SKM-1 treated with dmso at 0.1 percent for 144 hours (cell line): Measurements from ENCODE around the gene CDS2.

ENCODE experiments used
- DNase-seq: peaks from one replicate; lab custom pipeline; 2025; ENCODE audit not compliant: unreplicated experiment; lab: John Stamatoyannopoulos, UW

CDS2 gene

GRCh38 chr20:5150226-5151076, 23.6 kb downstream of the CDS2 start:
- no peak for DNase-seq

- no peak for DNase-seq
Measured at GRCh38 chr20:5153152-5153467, 26.3 kb downstream of the CDS2 start.

- DNase-seq: no peak
Measured at GRCh38 chr20:5153612-5154542, 27.1 kb downstream of the CDS2 start.

DNA sequence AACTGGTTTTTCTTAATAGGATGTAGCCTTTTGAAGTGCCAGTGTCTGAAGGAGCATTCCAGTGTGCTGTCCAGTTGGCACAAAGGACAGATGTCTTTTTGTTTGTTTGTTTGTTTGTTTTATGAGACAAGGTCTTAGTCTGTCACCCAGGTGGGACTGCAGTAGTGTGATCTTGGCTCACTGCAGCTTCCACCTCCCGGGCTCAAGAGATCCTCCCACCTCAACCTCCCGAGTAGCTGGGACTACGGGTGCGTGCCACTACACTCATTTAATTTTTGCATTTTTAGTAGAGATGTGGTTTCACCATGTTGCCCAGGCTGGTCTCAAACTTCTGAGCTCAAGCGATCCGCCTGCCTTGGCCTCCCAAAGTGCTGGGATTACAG, 27.7 kb downstream of the CDS2 start:
- no peak for DNase-seq

- DNase-seq: no peak
Measured at GRCh38 chr20:5155404-5155803, 28.6 kb downstream of the CDS2 start.

- no peak for DNase-seq
Measured at GRCh38 chr20:5156675-5157448, 30.1 kb downstream of the CDS2 start.

GRCh38 chr20:5159928-5160327, 33.1 kb downstream of the CDS2 start:
- DNase-seq: no peak

GRCh38 chr20:5160882-5161281, 34.1 kb downstream of the CDS2 start:
- no peak for DNase-seq

DNA sequence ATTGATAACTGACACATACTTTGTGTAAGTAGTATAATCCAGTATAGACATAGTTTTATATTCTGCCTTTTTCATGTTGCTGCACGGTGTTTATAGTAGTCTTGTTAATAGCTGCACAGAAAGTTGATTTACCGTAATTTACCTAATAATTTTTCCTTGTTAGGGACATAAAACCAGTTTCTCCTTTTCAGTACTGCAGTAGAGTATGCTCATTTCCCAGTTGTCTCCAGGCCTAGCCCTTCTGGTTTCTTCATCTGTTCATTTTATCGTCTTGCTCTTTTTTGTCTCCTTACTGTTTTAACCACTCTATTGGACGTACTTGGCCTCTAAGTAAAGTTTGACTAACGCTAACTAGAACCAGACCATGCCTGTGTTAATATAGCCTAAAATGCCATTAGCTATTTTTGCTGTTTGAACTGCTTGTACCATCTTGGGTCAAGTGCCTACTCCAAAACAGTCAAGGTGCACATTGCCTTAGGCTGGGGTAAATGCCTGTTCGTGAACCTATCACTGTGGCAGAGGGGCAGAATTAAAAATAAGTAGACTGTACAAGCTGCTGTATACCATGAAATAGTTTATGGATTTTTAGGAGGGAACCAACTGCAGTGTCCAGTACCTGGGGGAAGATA, 34.8 kb downstream of the CDS2 start:
- no peak for DNase-seq

DNA sequence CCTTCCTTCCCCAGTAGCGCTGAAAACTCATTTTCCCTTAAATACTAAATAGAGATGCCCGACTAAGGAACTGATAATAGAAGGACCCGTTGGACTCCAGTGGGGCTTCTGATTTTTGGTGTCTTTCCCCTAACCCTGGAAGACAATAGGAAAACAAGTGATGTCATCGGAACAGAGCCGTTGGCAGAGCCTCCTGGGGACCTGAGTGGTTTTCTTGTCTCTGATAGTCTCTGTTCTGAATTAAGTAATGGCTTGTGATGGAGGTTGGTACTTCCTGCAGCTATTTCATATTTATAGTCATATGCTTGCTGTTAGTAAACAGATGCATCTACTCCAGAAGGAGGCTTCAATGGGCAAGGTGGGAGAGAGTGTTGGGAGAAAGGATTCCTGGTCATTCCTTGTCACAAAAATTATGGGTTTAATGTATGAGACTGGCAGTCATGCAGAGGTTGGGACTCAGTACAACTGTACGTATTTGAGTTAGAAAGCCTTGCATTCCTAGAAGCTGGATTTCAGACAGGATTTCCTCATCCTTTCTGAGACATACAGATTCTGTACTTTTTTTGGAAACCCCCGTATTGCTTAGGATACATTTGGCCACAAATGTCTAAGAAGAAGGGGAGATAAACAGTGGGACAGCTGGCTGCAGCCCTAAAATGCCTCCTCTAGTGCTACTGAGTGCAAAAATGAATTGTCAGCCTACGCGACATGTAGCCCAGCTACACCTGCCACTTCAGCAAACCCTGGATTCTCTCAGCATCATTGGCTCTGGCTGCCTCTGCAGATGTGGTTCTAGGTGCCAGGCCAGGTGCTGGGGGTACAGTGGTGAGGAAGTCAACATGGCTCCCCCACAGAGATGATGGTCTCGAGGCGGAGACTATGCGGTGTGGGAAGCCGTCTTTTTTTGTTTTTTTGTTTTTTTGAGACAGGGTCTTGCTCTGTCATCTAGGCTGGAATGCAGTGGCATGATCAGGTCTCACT, 38.1 kb downstream of the CDS2 start:
- DNase-seq: no peak

- DNase-seq: peak; percentile 5
Measured at GRCh38 chr20:5168651-5169396, 42.0 kb downstream of the CDS2 start.

DNA sequence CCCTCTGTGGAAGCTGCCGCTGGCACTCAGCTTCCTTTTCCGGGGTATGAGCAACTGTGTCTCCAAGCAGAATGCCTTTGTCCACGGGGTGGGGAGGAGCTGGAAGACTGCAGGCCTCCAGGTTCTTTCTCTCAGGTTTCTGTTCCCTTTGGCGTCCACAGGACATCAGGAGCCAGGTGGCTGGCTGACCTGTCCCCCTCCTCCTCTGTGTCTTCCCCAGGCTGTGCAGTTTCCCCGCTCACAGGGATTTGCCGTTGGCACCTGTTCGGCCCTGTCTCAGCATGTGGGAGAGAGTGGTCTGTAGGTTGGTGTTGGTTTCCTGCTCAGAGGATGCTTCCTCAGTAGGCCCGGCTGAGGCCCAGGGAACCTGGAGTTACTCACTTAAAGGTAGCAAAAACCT, 43.5 kb downstream of the CDS2 start:
- no peak for DNase-seq

DNA sequence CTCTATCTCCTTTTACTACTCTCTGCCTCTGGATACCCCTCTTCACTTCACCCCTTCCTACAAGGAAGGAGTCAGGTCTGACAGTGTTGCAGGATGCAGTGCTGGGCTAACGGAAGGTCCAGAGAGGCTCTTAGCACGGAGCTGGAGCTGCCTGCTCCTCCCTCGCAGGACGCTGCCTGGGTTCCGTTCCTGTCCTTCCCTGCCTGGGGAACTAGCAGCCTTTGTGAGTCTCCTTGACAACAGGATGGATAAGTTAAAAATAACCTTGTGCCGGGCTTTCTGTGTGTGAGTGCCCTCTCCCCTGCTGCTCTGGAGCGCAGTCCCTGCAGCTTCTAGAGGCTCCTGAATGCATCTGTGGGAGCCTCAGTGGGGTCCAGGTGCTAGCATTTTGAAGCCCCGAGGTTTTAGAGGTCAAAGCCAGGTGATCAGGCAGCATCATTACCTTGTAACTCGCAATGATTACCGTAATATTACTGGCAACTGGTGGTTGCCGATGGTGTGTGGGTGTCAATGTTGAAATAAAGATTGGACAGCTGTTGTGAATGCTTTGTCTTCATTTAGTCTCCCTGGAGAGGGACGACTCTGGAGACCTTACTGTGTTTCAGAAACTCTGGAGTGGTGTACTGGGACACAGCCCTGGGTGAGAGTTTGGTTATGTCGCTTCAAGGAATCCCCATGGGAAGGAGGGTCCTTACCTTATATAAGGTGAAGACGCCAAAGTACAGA, 44.4 kb downstream of the CDS2 start:
- DNase-seq: no peak

DNA sequence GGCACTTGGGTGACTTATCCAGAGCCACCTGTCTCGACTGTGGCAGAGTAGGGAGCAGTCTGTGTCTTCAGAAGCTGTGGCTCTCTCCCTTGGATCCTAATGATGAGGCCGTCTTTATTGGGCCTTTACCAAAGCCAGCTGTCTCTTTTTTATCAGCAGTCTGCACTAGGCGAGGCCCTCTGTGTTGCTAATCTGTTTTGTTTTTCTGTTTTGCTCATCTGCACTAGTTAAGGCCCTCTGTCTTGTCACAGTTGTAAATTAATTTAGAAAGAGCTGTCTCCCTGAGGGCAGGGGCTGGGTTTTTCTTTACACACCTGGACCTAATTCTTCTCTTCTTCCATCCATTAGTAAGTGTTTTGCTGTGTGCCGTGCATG, 45.0 kb downstream of the CDS2 start:
- no peak for DNase-seq

DNA sequence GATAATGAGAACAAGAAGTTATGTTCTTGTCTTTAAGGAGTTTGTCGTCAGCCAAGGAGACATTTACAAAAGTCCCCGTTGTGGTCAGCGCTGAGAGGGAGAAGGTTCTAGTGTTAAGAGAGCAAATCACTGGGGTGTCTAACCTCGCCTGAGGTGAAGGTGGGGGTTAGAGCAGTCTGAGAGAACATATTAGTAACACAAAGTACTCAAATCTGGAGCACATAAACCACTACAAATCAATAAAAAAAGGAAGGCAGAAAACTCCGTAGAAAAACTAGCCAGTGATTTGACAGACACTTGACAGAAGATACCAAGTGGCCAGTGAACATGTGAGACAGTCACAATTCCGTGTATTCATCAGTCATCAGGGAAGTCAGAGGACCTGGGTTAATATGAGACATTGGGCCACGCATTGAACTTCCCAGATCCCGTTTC, 45.4 kb downstream of the CDS2 start:
- no peak for DNase-seq

DNA sequence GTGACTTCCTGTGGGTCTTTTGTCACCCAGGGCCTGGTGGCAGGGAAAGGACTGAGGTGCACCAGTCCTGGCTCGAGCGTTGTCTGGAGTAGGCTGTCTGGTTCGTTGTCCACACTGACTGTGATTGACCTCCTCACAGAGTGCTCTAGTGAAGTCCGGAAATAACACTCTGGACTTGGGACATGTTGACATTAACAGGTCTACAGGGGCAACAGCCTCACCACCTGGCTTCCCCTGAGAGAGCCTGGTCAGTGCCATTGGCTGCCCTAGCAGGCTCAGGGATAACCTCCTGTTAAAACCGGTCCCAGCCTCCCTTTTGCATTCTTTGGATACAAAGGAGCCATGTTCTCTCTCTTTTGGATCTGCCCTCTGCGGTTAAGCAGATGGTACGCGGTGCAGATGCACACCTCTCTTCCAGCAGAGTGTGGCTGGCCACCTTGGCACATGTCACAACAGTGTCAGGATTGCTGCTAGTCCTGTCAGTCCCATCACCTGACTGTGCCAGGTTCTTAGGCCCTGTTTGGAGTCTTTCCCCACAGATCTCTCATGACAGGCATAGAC, 46.2 kb downstream of the CDS2 start:
- DNase-seq: no peak

DNA sequence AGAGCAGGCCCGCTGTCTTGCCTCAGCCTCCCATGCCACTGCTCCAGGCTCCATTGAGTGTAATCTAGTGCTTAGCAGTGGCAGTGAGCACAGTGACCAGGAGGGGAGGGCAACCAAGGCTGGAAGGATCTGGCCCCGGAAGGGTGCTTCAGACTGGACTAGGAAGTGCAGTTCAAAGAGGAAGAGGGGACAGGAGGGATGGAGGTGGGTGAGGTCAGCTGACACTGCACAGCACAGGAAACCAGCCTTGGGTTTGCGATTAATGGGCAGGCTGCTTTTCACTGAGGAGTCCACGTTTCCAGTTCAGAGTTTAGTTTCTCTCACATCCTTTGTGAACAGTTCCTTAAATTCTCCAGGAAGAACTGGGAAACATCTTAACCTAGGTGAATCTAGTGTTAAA, 46.9 kb downstream of the CDS2 start:
- DNase-seq: no peak

- no peak for DNase-seq
Measured at GRCh38 chr20:5177071-5177470, 50.3 kb downstream of the CDS2 start.
